PFSK-1 (cell line): ENCODE results near the gene TAX1BP3.

Experiments
- POLR2AphosphoS5 ChIP-seq: IDR thresholded peaks from 2 replicates; pipeline ENCODE4 v1.6.1; 2012; ENCODE audit warnings: low read depth, mild to moderate bottlenecking, control low read depth, low read length, moderate library complexity
- SIN3A ChIP-seq: IDR thresholded peaks from 2 replicates; pipeline ENCODE4 v1.6.1; 2012; ENCODE audit warnings: mild to moderate bottlenecking, low read length, moderate library complexity, borderline replicate concordance; ENCODE audit not compliant: insufficient read depth
- TAF1 ChIP-seq: IDR thresholded peaks from 2 replicates; pipeline ENCODE4 v1.6.1; 2012; ENCODE audit warnings: low read length, control low read depth, borderline replicate concordance; ENCODE audit not compliant: insufficient read depth
- TF ChIP-seq, protein P1 (sequence below), 2 experiments: IDR thresholded peaks; 2 replicates each; pipeline versions ENCODE4 v1.6.1 to v1.8.0; 2011 to 2012; ENCODE audit warnings: low read depth in 2 of 2, low read length in 2 of 2, control low read depth in 1 of 2, inconsistent platforms in 1 of 2, mild to moderate bottlenecking in 1 of 2, moderate library complexity in 1 of 2; ENCODE audit not compliant: insufficient read depth in 1 of 2

DNA sequence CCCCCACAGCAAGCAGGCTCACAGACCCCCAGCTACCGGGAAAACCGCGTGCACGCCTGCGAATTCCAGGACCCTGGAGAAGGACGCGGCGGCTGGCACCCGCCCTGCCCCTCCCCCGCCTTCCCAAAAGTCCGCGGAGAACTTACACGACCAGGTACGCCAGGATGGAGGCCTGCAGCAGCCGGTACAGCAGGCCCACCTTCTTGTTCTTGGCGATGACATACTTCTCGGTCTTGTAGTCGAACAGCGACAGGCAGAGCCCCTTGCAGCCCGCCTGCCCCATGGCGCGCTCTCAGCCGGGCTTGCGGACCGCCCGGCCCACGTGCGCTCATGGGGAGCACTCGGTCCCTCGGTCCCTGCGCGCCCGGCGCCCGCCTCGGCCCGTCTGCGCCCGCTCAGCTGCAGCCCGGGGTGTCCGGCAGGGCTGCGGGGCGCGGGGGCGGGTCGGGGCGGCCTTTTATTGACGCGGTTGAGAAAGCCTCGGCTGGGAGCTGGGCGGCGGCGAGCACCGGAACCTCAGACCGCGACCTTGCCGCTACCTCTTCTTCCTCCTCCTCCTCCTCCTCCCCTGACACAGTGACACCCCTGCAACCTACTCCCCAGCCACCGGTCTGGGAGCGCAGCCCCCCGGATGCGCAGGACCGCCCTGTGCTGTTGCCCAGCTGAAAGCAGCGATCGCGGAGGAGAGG, 27.5 kb upstream of the TAX1BP3 start, which contains the start of gene P2RX5:
- TF ChIP-seq TAF1, result no peak
- TF ChIP-seq POLR2AphosphoS5, result no peak
- TF ChIP-seq SIN3A, result no peak
- TF ChIP-seq, protein P1, sequence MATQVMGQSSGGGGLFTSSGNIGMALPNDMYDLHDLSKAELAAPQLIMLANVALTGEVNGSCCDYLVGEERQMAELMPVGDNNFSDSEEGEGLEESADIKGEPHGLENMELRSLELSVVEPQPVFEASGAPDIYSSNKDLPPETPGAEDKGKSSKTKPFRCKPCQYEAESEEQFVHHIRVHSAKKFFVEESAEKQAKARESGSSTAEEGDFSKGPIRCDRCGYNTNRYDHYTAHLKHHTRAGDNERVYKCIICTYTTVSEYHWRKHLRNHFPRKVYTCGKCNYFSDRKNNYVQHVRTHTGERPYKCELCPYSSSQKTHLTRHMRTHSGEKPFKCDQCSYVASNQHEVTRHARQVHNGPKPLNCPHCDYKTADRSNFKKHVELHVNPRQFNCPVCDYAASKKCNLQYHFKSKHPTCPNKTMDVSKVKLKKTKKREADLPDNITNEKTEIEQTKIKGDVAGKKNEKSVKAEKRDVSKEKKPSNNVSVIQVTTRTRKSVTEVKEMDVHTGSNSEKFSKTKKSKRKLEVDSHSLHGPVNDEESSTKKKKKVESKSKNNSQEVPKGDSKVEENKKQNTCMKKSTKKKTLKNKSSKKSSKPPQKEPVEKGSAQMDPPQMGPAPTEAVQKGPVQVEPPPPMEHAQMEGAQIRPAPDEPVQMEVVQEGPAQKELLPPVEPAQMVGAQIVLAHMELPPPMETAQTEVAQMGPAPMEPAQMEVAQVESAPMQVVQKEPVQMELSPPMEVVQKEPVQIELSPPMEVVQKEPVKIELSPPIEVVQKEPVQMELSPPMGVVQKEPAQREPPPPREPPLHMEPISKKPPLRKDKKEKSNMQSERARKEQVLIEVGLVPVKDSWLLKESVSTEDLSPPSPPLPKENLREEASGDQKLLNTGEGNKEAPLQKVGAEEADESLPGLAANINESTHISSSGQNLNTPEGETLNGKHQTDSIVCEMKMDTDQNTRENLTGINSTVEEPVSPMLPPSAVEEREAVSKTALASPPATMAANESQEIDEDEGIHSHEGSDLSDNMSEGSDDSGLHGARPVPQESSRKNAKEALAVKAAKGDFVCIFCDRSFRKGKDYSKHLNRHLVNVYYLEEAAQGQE (IDR thresholded peaks at IDR 0.05; ENCODE audit: insufficient read depth in 1 of 2, low read depth in 2 of 2, low read length in 2 of 2), result peak in 1 of 2 experiments; percentile 56; a peak in 1 of 4 replicates
